Effector CD8-positive, alpha-beta T cell (primary cell): ENCODE data around the gene NAGPA.
"Not testable (repeated sequence)": the region's sequence is repeated elsewhere in the genome, so short reads cannot be mapped to it uniquely, and the experiment has no call there.

Experiments used
- DNase-seq: peaks from one replicate; lab custom pipeline; 2025; lab: John Stamatoyannopoulos, UW

The NAGPA gene

DNA sequence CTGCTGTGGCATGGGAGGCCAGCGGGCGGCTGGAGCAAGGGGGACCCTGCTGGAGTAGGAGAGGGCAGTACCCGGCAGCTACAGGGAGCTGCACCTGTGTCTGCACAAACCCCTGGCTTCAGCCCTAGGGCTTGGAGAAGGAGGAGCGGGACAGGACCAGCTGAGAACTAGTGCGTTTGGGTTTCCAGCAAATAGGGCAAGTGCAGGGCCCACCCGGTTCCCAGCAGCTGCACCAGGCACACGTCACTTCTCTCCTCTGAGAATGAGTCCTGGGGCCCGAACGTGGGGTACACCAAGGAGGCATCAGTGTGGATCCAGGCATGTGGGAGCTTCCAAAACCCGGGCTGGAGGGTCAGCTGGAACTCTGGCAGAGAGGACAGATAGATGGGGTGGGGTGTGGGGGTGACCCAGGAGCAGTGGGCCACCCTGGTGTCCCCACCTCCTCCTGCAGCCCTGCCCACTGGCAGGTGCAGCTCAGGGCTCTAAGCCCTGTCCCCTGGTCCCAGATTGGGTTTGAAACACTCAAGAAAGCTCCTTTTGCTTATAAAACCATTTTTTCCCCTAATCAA lies 26.4 kb upstream of the NAGPA start:
- no peak for DNase-seq

DNA sequence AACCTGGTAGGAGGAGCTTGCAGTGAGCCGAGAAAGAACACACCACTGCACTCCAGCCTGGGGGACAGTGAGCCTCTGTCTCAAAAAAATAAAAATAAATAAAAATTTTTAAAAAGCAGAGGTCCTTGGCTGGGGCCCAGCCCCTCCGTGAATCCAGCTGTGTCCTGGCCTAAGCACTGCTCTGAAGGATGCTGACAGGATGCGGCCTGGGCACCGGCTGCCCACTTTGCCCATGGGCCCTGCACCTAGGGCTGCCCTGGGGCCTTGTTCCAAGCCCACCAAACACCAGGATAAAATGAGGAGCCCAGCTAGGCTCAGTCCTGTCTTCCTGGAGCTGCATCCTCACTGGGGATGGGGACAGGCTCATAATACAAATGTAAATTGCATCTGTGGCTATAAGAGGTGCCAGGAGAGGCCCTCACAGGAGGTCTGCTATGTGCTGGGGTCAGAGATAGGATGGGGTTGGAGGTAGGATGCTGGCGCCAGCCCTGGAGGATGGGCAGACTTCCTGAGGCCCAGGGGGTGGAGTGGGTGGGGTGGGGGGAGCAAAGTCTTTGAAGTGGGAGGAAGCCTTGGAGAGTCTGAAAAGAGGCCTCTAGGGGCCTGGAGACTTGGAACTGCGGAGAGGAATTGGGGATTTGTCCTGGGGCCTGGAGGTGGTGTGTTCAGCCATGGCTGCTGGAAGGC lies 25.8 kb upstream of the NAGPA start:
- DNase-seq = no peak

DNA sequence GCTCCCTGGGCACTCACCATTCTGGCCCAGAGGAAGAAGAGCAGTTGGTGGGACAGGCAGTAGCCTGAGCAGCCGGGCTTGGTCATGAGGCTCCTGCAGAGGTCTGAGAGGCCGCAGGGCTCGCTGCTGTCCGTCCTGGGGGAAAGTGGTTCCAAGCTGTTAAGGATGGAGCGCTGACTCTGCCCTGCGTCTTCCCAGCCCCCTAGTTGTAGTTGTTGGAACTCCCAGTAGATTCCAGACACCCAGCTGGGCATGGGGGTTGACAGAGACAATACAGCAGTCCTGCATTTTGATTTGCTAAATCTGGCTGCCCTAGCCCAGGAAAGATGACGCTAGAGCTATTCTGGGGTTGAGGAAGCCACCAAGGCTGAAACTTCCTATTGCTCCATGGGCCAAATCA lies 24.7 kb upstream of the NAGPA start:
- no peak for DNase-seq

DNA sequence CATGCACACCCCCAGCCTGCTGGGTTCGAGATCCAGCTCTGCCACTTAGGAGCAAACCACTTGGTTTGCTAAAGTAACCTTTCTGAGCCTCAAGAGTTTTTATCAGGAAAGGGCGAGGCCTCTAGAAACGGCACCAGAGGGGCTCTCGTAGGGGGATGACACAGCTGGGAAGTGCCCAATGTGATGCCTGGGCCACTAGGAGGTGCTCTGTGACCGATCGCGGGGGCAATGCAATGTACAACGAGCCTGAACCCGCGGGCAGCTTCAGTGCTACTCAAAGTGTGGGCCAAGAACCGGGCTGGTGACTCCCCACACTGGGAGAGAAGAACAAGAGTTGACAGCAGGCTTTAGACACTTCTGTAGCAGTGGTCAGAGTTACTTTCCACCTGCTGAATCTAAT lies 22.6 kb upstream of the NAGPA start:
- DNase-seq = peak; percentile 6

- DNase-seq = no peak
Observed at GRCh38 chr16:5054876-5055865, 21.4 kb upstream of the NAGPA start.

- DNase-seq = no peak
Observed at GRCh38 chr16:5046914-5047313, 13.2 kb upstream of the NAGPA start.

- no peak for DNase-seq
Observed at GRCh38 chr16:5045499-5046115, 11.9 kb upstream of the NAGPA start.

DNA sequence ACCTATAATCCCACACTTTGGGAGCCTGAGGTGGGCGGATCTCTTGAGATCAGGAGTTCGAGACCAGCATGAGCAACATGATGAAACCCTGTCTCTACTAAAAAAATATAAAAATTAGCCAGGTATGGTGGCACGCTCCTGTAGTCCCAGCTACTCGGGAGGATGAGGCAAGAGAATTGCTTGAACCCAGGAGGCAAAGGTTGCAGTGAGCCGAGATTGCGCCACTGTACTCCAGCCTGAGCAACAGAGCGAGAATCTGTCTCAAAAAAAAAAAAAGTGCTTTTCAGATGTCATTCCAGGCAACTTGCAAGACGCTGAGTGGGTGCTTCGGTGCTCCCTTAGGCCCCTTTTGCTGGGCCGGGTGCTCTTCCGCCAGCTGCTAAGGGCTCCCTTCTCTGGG lies 10.8 kb upstream of the NAGPA start:
- DNase-seq = not testable (repeated sequence)

- no peak for DNase-seq
Observed at GRCh38 chr16:5044011-5044540, 10.3 kb upstream of the NAGPA start.

DNA sequence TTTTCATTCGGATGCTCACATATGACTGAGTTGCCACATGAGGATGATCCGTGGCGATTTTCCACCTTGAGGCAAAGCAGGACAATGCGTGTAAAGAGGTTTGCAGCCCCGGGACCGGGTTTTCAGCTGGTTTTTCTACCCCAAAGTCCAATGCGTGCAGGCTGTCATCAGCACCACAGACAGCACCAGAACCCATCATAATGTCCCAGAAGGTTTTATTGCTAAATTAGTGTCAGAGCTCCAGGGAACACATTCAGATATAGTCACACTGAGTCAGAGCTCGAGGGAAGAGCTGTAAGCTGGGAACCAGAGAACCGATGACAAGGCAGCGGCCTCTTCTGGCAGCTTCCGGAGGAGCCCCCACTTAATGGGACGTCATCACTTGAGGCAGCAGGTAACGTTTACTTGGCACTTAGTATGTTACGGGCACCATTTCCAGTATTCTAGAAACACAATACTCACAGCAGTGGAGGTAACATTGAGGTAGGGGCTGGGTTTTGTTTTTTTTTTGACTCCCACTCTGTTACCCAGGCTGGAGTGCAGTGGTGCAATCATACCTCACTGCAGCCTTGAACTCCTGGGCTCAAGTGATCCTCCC lies 8.9 kb upstream of the NAGPA start:
- no peak for DNase-seq

DNA sequence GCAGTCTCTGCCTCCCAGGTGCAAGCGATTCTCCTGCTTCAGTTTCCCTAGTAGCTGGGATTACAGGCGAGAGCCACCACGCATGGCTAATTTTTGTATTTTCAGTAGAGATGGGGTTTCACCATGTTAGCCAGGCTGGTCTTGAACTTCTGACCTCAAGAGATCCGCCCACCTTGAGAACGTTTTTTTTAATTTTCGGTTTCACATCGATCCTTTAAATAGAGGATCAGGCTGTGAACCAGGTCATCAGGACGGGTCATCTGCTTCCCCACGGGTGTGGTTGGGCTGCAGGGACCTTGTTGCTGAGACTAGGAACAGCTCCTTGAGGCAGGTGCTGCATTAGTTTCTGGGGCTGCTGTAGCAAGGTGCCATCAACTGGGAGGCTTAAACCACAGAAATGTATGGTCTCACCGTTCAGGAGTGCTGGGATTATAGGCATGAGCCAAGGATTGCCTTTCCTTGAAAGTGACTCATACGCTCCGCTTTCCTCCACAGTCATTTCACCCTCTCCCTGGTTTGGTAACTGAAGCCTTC lies 7.9 kb upstream of the NAGPA start:
- no peak for DNase-seq

DNA sequence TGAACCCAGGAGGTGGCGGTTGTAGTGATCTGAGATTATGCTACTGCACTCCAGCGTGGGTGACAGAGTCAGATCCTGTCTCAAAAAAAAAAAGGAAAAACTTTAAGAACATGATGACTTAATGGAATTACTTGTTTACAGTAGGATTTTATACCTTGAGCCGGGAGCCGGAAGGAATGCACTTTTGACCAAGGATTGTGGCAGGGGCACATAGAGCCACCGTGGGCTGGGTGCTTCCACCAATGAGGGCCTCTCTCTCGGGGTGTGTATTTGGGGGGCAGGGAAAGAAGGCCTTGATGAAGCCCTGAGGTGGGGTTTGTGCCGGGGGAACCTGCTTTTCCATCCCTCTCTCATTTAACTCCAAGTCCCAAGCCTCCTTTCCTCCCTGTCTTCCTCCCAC lies 6.7 kb upstream of the NAGPA start:
- no peak for DNase-seq

DNA sequence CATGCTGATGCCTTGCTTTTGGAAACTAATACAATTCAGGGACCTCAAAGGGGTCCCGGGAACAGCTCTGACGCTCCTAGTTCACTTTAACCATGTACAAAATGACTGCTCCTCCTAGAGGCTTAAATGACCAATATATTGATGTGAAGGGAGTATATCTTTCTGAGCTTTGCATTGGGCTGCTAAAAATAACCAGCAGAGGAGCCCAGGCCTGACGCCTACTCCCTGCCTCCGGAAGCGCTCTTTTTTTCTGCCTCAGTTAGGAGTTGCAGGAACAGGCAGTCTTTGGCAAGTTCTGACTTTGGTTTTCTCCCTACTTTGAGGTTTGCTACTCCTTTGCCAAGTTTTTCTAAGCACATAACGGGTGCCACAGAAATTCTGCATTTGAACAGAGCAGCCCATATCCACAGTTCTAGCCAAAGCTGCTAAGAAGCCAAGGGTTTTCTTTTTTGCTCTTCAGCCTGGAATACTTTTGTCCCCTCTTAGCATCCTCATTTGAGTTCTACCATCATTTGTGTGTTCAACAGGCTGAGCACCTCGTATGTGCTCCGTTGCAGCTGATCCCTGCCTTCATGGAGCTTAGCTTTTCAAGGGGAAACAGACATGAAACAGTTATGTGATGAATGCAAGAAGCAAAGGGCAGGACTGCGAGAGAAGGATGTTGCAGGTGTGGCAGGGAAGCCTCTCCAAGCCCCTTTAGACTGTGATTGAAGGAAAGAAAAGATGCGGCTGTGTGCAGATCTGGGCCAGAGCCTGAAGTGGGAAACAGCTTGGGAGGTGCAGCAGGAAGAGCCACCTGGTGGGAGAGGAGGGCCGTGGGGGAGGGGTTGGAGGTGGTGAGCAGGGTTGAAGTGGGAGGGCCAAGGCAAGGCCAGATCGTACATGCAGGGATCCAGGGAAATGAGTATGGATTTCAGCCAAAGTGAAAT lies 2.8 kb upstream of the NAGPA start:
- no peak for DNase-seq

DNA sequence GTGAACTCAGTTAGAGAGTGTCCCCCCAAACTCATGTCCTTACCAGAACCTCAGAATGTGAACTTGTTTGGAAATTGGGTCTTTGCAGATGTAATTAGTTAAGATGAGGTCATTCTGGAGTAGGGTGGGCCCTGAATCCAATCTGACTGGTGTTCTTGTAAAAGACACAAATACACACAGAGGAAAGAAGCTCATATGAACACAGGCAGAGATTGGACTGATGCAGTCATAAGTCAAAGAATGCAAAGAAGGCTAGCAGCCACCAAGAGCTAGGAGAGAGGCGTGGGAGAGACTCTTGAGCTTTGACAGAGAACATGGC lies 2.1 kb upstream of the NAGPA start:
- no peak for DNase-seq

DNA sequence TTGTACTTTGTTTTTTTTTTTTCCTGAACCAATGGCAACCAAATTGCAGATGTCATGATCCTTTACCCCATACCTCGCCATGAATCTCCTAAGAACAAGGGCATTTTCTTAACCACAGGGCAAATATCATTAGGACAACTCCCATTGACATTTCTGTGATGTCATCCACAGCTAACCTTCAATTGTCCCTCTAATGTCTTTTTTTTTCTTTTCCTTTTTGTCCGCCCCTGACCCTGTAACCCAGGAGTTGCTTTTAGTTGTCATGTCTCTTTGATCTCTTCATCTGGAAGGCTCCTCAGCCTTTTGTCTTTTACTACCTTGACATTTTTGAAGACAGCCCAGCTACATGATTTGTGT lies 410 bp upstream of the NAGPA start:
- no peak for DNase-seq

- no peak for DNase-seq
Observed at GRCh38 chr16:5032748-5033167, 977 bp downstream of the NAGPA start.

- no peak for DNase-seq
Observed at GRCh38 chr16:5031601-5032000, 2.1 kb downstream of the NAGPA start.

- DNase-seq = no peak
Observed at GRCh38 chr16:5030251-5030870, 3.4 kb downstream of the NAGPA start.

- no peak for DNase-seq
Observed at GRCh38 chr16:5028950-5029475, 4.7 kb downstream of the NAGPA start.
